Vagina (tissue), 2 donors: ENCODE results near the gene TRIM13.

Source experiments
- POLR2A ChIP-seq, 2 donors: fragments of 450-650 bp; IDR thresholded peaks; one replicate each; pipeline ENCODE4 v1.6.1; 2017; ENCODE audit warnings: antibody characterized with exemption in 2 of 2, mild to moderate bottlenecking in 2 of 2, moderate library complexity in 2 of 2
- POLR2AphosphoS5 ChIP-seq, 2 donors: sonication (generic); formaldehyde crosslinking; IDR thresholded peaks; one replicate each; pipeline ENCODE4 v1.9.0; 2017; ENCODE audit warnings: antibody characterized with exemption in 2 of 2, mild to moderate bottlenecking in 2 of 2, low read depth in 1 of 2; ENCODE audit not compliant: insufficient read depth in 1 of 2
- TF ChIP-seq, protein P1 (sequence below), 3 experiments: fragments of 450-650 bp in 2 of 3; fragments of 200-600 bp in 1 of 3; sonication (generic) in 1 of 3; IDR thresholded peaks; one replicate each; pipeline ENCODE4 v1.5.1; 2017 to 2019; ENCODE audit warnings: antibody characterized with exemption in 3 of 3, mild to moderate bottlenecking in 2 of 3, moderate library complexity in 2 of 3

DNA sequence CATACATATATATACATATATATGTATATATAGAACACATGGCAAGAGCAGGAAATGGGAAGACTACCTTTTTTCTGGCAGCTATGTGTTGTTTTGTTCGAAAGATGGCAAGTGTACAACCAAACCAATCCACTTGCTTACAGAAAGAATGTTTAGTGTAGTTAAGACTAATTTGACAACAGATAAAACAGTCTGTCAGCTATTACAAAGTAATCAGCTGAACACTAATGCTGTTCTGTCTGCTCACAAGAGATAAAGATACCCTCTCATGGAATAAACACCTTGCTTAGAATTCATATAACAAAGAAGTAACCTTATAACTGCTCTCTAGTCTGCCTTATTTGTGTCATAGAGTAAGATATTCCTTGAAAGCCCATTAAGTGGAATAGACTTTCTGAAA is 17.5 kb downstream of the TRIM13 start:
- TF ChIP-seq, protein P1, sequence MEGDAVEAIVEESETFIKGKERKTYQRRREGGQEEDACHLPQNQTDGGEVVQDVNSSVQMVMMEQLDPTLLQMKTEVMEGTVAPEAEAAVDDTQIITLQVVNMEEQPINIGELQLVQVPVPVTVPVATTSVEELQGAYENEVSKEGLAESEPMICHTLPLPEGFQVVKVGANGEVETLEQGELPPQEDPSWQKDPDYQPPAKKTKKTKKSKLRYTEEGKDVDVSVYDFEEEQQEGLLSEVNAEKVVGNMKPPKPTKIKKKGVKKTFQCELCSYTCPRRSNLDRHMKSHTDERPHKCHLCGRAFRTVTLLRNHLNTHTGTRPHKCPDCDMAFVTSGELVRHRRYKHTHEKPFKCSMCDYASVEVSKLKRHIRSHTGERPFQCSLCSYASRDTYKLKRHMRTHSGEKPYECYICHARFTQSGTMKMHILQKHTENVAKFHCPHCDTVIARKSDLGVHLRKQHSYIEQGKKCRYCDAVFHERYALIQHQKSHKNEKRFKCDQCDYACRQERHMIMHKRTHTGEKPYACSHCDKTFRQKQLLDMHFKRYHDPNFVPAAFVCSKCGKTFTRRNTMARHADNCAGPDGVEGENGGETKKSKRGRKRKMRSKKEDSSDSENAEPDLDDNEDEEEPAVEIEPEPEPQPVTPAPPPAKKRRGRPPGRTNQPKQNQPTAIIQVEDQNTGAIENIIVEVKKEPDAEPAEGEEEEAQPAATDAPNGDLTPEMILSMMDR (IDR thresholded peaks at IDR 0.05): no peak
- TF ChIP-seq POLR2AphosphoS5 (IDR thresholded peaks at IDR 0.05; ENCODE audit: insufficient read depth in 1 of 2, low read depth in 1 of 2): no peak
- TF ChIP-seq POLR2A (IDR thresholded peaks at IDR 0.05): no peak
